Transverse colon (tissue), 4 donors: ENCODE measurements around the gene KAZALD1.

Experiments
- CTCF ChIP-seq, 5 experiments: fragments of 200-600 bp in 3 of 5; fragments of 450-650 bp in 2 of 5; sonication (generic) in 3 of 5; IDR thresholded peaks; 1 replicate in 2 of 5; 2 replicates in 3 of 5; pipeline ENCODE4 v1.5.1; 2016 to 2017; ENCODE audit warnings: antibody characterized with exemption in 5 of 5, inconsistent platforms in 3 of 5, mild to moderate bottlenecking in 2 of 5, moderate library complexity in 1 of 5
- POLR2A ChIP-seq: fragments of 450-650 bp; IDR thresholded peaks from one replicate; pipeline ENCODE4 v1.6.1; 2016; ENCODE audit warnings: antibody characterized with exemption, mild to moderate bottlenecking, moderate library complexity
- POLR2AphosphoS5 ChIP-seq, 3 donors: sonication (generic); formaldehyde crosslinking; IDR thresholded peaks; one replicate each; pipeline ENCODE4 v1.6.1; 2016; ENCODE audit warnings: antibody characterized with exemption in 3 of 3

GRCh38 chr10:101072923-101073322, 11.1 kb downstream of the KAZALD1 start:
- TF ChIP-seq CTCF (IDR thresholded peaks at IDR 0.05) (no peak), POLR2A (no peak), POLR2AphosphoS5 (IDR thresholded peaks at IDR 0.05) (no peak)
